ENCODE results near the gene MAGI2. TPM values are rescaled to one million over a fixed set of nuclear protein-coding genes. Genes with fewer than 3 reads are reported as not detected.
"Not testable (repeated sequence)": the region's sequence is repeated elsewhere in the genome, so short reads cannot be mapped to it uniquely, and the experiment has no call there.

Gene MAGI2
- total RNA-seq, 2 experiments from 2014 or later = 0.05 to 0.12 TPM

GRCh38 chr7:79055722-79056415 lies 397.6 kb downstream of the MAGI2 start:
- Mint-ChIP-seq H3K9me3 (ENCODE audit: low read depth) (peaks cover 9% of the 10 kb centered on the region), H3K27ac (no peak overlapping the region), H3K4me1 (no peaks in the 10 kb centered on the region), H3K27me3 (no peaks in the 10 kb centered on the region), H3K4me3 (no peak overlapping the region), H3K36me3 (ENCODE audit: low read depth) (no peaks in the 10 kb centered on the region)
- DNase-seq (no peak), ATAC-seq (no peak)
- ChIA-PET CTCF (interaction anchor here (0.6 kb wide), 1 partner anchor 32 kb away, joined by 3 read pairs; no protein-coding TSS in a partner anchor), POLR2A (no interaction called here)
- intact Hi-C loops (cut with DNase I, micrococcal nuclease) = no loop called here

- H3K4me3 Mint-ChIP-seq = no peak overlapping the region
- POLR2A ChIA-PET = interaction anchor here (0.6 kb wide), 1 partner anchor 844 kb away, joined by 3 read pairs; no protein-coding TSS in a partner anchor
- peaks cover 7% of the 10 kb centered on the region for H3K9me3 Mint-ChIP-seq (ENCODE audit: low read depth)
- H3K27ac Mint-ChIP-seq = no peak overlapping the region
- no peaks in the 10 kb centered on the region for H3K27me3 Mint-ChIP-seq
- intact Hi-C loops (cut with DNase I, micrococcal nuclease) = no loop called here
- H3K36me3 Mint-ChIP-seq (ENCODE audit: low read depth) = no peaks in the 10 kb centered on the region
- no peaks in the 10 kb centered on the region for H3K4me1 Mint-ChIP-seq
- CTCF ChIA-PET = no interaction called here
- ATAC-seq (no peak), DNase-seq (no peak)
These were observed 401.6 kb downstream of the MAGI2 start for GRCh38 chr7:79051915-79052314.

GRCh38 chr7:79050603-79051002 lies 402.9 kb downstream of the MAGI2 start:
- H3K27ac Mint-ChIP-seq = no peak overlapping the region
- POLR2A ChIA-PET = no interaction called here
- no peak overlapping the region for H3K4me3 Mint-ChIP-seq
- no peaks in the 10 kb centered on the region for H3K4me1 Mint-ChIP-seq
- CTCF ChIA-PET = no interaction called here
- no peaks in the 10 kb centered on the region for H3K27me3 Mint-ChIP-seq
- no peak for DNase-seq
- no peak for ATAC-seq
- no peaks in the 10 kb centered on the region for H3K36me3 Mint-ChIP-seq (ENCODE audit: low read depth)
- H3K9me3 Mint-ChIP-seq (ENCODE audit: low read depth) = peaks cover 5% of the 10 kb centered on the region
- intact Hi-C loops (cut with DNase I, micrococcal nuclease) = no loop called here

- intact Hi-C loops (cut with DNase I, micrococcal nuclease) = no loop called here
- no peak for DNase-seq
- ChIA-PET POLR2A (no interaction called here), CTCF (no interaction called here)
- Mint-ChIP-seq H3K27me3 (no peaks in the 10 kb centered on the region), H3K9me3 (ENCODE audit: low read depth) (peaks cover 9% of the 10 kb centered on the region), H3K27ac (no peak overlapping the region), H3K36me3 (ENCODE audit: low read depth) (no peaks in the 10 kb centered on the region), H3K4me1 (no peaks in the 10 kb centered on the region), H3K4me3 (no peak overlapping the region)
- ATAC-seq = no peak
These were observed 407.4 kb downstream of the MAGI2 start for GRCh38 chr7:79046061-79046460.

- H3K36me3 Mint-ChIP-seq (ENCODE audit: low read depth) = no peaks in the 10 kb centered on the region
- CTCF ChIA-PET = no interaction called here
- H3K4me3 Mint-ChIP-seq = no peak overlapping the region
- intact Hi-C loops (cut with DNase I, micrococcal nuclease) = no loop called here
- ATAC-seq (no peak), DNase-seq (no peak)
- H3K9me3 Mint-ChIP-seq (ENCODE audit: low read depth) = peaks cover 3% of the 10 kb centered on the region
- H3K27me3 Mint-ChIP-seq = no peaks in the 10 kb centered on the region
- POLR2A ChIA-PET = no interaction called here
- H3K4me1 Mint-ChIP-seq = no peaks in the 10 kb centered on the region
- H3K27ac Mint-ChIP-seq = no peak overlapping the region
These were observed 416.5 kb downstream of the MAGI2 start for GRCh38 chr7:79037001-79037400.

- CTCF ChIA-PET = no interaction called here
- no peaks in the 10 kb centered on the region for H3K36me3 Mint-ChIP-seq (ENCODE audit: low read depth)
- H3K27ac Mint-ChIP-seq = no peak overlapping the region
- H3K27me3 Mint-ChIP-seq = no peaks in the 10 kb centered on the region
- H3K4me1 Mint-ChIP-seq = no peaks in the 10 kb centered on the region
- POLR2A ChIA-PET = no interaction called here
- intact Hi-C loops (cut with DNase I, micrococcal nuclease) = no loop called here
- DNase-seq = no peak
- no peak for ATAC-seq
- no peak overlapping the region for H3K4me3 Mint-ChIP-seq
- peaks cover 3% of the 10 kb centered on the region for H3K9me3 Mint-ChIP-seq (ENCODE audit: low read depth)
These were observed 417.1 kb downstream of the MAGI2 start for GRCh38 chr7:79036356-79036755.

- ATAC-seq (no peak), DNase-seq (no peak)
- Mint-ChIP-seq H3K27ac (no peak overlapping the region), H3K4me1 (no peaks in the 10 kb centered on the region), H3K27me3 (no peaks in the 10 kb centered on the region), H3K36me3 (ENCODE audit: low read depth) (no peaks in the 10 kb centered on the region), H3K9me3 (ENCODE audit: low read depth) (peaks cover 3% of the 10 kb centered on the region), H3K4me3 (no peak overlapping the region)
- intact Hi-C loops (cut with DNase I, micrococcal nuclease) = no loop called here
- ChIA-PET CTCF (no interaction called here), POLR2A (no interaction called here)
These were observed 417.6 kb downstream of the MAGI2 start for GRCh38 chr7:79035858-79036257.

- no peaks in the 10 kb centered on the region for H3K36me3 Mint-ChIP-seq (ENCODE audit: low read depth)
- H3K4me1 Mint-ChIP-seq = no peaks in the 10 kb centered on the region
- no peak overlapping the region for H3K27ac Mint-ChIP-seq
- POLR2A ChIA-PET = no interaction called here
- H3K4me3 Mint-ChIP-seq = no peak overlapping the region
- intact Hi-C loops (cut with DNase I, micrococcal nuclease) = no loop called here
- CTCF ChIA-PET = no interaction called here
- ATAC-seq (no peak), DNase-seq (no peak)
- no peaks in the 10 kb centered on the region for H3K27me3 Mint-ChIP-seq
- peaks cover 3% of the 10 kb centered on the region for H3K9me3 Mint-ChIP-seq (ENCODE audit: low read depth)
These were observed 418.7 kb downstream of the MAGI2 start for GRCh38 chr7:79034730-79035129.

GRCh38 chr7:79019711-79020110 lies 433.8 kb downstream of the MAGI2 start:
- not testable (repeated sequence) for H3K27ac Mint-ChIP-seq

GRCh38 chr7:79011921-79012320 lies 441.5 kb downstream of the MAGI2 start:
- intact Hi-C loops (cut with DNase I, micrococcal nuclease) = no loop called here
- H3K27me3 Mint-ChIP-seq = no peaks in the 10 kb centered on the region
- DNase-seq (no peak), ATAC-seq (no peak)
- H3K4me3 Mint-ChIP-seq = no peak overlapping the region
- H3K4me1 Mint-ChIP-seq = no peaks in the 10 kb centered on the region
- POLR2A ChIA-PET = no interaction called here
- H3K36me3 Mint-ChIP-seq (ENCODE audit: low read depth) = no peaks in the 10 kb centered on the region
- CTCF ChIA-PET = no interaction called here
- no peak overlapping the region for H3K27ac Mint-ChIP-seq
- peaks cover 2% of the 10 kb centered on the region for H3K9me3 Mint-ChIP-seq (ENCODE audit: low read depth)

More at GRCh38 chr7:79019711-79020110, 433.8 kb downstream of the MAGI2 start:
- intact Hi-C loops (cut with DNase I, micrococcal nuclease); H3K4me1 Mint-ChIP-seq; CTCF ChIA-PET; H3K36me3 Mint-ChIP-seq (ENCODE audit: low read depth); POLR2A ChIA-PET; DNase-seq; H3K27me3 Mint-ChIP-seq; ATAC-seq; H3K4me3 Mint-ChIP-seq: not testable (repeated sequence)
- peaks cover 16% of the 10 kb centered on the region for H3K9me3 Mint-ChIP-seq (ENCODE audit: low read depth)

GRCh38 chr7:79009647-79010046 lies 443.8 kb downstream of the MAGI2 start:
- no peak overlapping the region for H3K27ac Mint-ChIP-seq
- no peaks in the 10 kb centered on the region for H3K36me3 Mint-ChIP-seq (ENCODE audit: low read depth)
- no peaks in the 10 kb centered on the region for H3K9me3 Mint-ChIP-seq (ENCODE audit: low read depth)
- intact Hi-C loops (cut with DNase I, micrococcal nuclease) = no loop called here
- H3K27me3 Mint-ChIP-seq = no peaks in the 10 kb centered on the region
- CTCF ChIA-PET = interaction anchor here (0.7 kb wide), 1 partner anchor 1856 kb away, joined by 3 read pairs; no protein-coding TSS in a partner anchor
- no peak for ATAC-seq
- no peaks in the 10 kb centered on the region for H3K4me1 Mint-ChIP-seq
- POLR2A ChIA-PET = no interaction called here
- no peak for DNase-seq
- no peak overlapping the region for H3K4me3 Mint-ChIP-seq

GRCh38 chr7:79008786-79009185 lies 444.7 kb downstream of the MAGI2 start:
- ChIA-PET CTCF (no interaction called here), POLR2A (no interaction called here)
- H3K27ac Mint-ChIP-seq = no peak overlapping the region
- no peaks in the 10 kb centered on the region for H3K27me3 Mint-ChIP-seq
- ATAC-seq = no peak
- H3K4me3 Mint-ChIP-seq = no peak overlapping the region
- DNase-seq = no peak
- H3K9me3 Mint-ChIP-seq (ENCODE audit: low read depth) = no peaks in the 10 kb centered on the region
- H3K4me1 Mint-ChIP-seq = no peaks in the 10 kb centered on the region
- H3K36me3 Mint-ChIP-seq (ENCODE audit: low read depth) = no peaks in the 10 kb centered on the region
- intact Hi-C loops (cut with DNase I, micrococcal nuclease) = no loop called here

- Mint-ChIP-seq H3K36me3 (ENCODE audit: low read depth) (no peaks in the 10 kb centered on the region), H3K4me3 (no peak overlapping the region), H3K9me3 (ENCODE audit: low read depth) (no peaks in the 10 kb centered on the region), H3K4me1 (no peaks in the 10 kb centered on the region), H3K27me3 (no peaks in the 10 kb centered on the region), H3K27ac (no peak overlapping the region)
- DNase-seq (no peak), ATAC-seq (no peak)
- ChIA-PET POLR2A (no interaction called here), CTCF (no interaction called here)
- intact Hi-C loops (cut with DNase I, micrococcal nuclease) = no loop called here
These were observed 457.5 kb downstream of the MAGI2 start for GRCh38 chr7:78996013-78996412.

Measured in activated CD4-positive, alpha-beta T cell treated with anti-CD3 and anti-CD28 coated beads for 36 hours (primary cell).